Measurements from ENCODE around the gene TIMM23B.
"Not testable (repeated sequence)": the region's sequence is repeated elsewhere in the genome, so short reads cannot be mapped to it uniquely, and the experiment has no call there.

The TIMM23B gene

DNA sequence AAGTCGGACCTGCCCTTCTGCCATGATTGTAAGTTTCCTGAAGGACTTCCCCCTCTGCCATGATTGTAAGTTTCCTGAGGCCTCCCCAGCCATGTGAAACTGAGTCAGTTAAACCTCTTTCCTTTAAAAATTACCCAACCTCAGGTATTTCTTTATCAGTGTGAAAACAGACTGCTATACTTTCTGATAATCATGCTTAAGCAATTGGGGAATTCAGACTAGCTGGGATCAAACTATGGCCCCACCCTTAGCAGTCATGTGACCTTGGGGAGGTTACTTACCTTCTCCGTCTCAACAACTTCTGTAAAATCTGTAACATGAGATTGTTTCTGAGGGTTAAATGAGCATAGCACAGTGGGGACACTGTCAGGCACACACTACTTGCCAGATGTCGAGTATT lies 45.4 kb downstream of the TIMM23B start:
- not testable (repeated sequence) for DNase-seq

DNA sequence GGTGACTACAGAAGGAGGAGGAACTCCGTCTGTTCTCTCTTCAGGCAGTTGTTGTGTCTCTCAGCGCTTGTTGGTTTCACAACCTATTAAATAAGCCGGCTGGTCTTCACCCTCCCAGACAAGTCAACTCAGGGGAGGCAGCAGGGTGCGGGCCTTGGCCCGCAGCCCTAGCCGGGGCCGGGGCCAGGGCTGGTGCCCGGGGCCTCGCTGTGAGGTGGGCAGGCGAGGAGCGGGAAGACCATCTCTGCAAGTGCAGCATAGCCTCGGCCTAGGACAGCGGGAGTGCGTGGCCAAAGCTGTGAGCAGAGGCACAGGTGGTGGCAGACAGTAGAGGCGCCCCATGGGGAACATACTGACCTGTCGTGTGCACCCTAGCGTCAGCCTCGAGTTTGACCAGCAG lies 46.5 kb downstream of the TIMM23B start, which contains the start of gene AGAP6:
Gene AGAP6, plus strand, starts transcription at position 31 of the 400 bp plus-strand sequence. Its CDS starts 310 bp downstream, at position 341.
- not testable (repeated sequence) for DNase-seq

DNA sequence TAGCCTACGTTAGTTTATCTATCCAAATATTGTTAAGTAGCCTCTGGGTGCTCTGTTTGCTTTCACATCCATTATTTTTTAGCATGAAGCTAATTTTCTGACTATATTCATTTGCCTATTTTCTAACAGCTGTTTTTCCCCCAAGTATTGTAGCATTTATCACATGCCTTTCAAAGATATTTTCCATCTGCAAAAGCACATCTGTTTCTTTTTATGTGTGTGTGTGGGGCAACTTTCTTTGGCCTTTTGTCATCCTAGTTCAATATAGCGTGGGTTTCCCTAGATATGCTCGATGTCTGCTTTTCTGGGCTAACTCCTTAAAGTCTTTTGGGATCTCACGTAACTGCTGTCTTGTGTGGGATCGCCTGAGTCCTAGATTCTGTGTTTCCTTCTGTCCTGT lies 53.5 kb downstream of the TIMM23B start:
- DNase-seq: not testable (repeated sequence)

DNA sequence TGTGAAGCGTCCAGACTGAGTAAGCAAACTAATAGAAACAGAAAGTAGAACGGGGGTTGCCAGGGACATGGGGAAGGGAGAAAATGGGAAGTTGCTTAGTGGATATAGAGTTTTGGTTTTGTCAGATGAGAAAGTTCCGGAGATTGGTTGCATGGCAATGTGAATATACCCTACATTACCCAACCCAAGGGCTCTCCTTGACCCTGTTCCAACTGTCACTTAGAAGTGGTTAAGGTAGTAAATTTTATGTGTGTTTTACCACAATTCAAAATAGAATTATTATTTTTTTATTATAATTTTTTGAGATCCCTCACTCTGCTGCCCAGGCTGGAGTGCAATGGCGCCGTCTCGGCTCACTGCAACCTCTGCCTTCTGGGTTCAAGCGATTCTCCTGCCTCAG lies 72.2 kb downstream of the TIMM23B start:
- DNase-seq: not testable (repeated sequence)

DNA sequence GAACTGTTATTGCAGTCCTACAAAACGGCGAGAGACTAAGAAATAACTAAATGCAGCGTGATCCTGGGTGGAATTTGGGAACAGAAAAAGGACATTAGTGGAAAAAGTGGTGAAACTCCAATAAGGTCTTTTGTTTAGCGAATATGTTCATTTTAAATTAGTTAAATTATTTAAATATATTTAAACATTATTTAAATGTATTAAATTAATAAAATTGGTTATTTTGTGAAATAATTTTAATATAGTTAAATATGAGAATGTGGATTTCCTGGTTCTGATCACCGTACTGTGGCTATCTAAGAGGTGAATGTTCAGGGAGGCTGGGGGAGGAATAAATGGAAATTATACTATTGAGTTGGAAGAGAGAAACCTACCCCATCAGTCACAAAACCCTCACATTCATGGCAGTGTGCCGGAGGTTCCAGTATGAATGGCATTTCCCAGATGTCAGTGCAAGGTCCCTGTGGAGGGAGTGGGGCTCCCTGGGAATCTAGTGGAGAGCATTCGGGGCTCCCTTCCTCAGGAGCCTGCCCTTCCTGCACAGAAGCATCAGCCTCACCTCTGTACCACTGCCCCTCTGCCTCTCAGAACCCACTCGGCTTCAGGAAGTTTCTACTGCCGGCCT lies 73.9 kb downstream of the TIMM23B start:
- DNase-seq: not testable (repeated sequence)

DNA sequence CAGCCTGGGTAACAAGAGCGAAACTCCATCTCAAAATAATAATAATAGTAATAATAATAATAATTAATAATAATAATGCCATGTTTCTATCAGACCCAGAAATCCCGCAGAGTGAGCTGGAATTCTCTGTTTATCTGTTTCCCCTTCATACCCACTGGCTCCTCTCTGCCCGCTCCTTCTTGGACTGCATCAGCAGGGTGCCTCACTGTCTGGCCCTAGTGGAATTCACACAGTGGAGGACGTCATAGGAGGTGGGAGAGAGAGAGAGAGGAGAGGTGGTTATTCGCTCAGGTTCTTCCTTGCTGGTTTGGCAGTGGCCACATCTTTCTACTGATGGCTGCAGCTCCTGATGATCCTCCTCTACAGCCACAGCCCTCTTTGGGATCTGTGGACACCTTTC lies 75.1 kb downstream of the TIMM23B start:
- not testable (repeated sequence) for DNase-seq

DNA sequence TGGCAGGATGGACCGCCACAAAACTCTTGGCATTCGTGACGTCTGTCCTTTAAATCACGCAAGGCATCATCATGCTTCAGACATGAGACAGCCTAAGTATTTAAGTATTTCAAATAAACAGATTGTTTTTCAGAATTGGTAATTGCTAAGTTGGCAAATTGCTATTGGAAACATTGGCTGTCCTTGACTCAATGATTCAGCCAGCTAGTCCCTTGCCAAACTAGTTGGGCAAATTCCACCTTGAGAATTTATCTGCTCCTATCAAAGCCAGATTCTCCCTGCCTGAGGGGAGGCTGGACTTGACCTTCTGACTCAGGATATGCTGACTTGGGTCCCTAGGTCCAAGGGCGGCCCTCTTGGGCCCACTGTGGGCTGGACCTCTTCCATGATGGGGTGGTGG lies 75.8 kb downstream of the TIMM23B start:
- not testable (repeated sequence) for DNase-seq

DNA sequence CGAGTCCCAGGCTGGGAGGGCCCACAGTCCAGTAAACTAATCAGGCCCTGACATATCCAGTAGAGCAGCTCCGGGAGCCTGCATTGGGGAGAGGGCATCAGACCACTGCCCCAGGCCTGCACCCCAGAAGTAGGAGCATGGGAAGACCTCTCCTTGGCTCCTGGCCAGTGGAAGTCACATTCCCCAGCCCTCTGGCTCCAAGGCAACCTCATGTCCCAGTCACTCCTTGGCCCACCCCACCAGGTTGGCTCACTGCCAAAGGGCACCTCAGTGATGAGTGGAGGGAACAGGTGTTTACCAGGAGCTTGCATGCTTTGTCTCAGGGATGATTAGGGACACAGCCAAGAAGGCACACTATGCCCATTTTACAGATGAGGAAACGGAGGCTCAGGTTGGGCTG lies 77.4 kb downstream of the TIMM23B start:
- DNase-seq: not testable (repeated sequence)

DNA sequence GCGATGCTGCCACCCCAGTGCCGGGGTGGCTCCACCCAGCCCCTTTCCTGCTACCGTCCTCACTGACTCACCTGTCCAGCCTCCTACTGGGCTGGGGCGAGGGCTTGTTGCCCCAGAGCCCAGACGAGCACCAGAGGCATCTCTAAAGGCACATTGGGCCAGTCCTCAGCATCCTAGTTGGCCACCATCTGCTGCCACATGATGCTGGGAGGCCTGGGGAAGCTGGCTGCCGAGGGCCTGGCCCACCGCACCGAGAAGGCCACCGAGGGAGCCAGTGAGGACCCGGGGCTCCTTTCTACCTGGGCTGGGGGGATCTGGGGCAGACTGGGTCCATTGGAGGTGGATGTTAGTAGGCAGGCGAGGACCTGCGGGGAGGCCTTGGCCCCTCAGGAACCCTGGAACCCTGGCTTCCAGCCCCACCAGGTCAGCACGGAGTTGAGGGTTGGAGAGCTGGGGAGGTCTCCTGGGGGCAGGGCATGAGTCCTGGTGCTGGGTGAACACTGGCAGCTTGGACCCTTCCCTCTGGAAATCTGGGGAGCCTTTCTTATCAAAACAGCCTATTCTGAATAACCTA lies 78.7 kb downstream of the TIMM23B start:
- not testable (repeated sequence) for DNase-seq

DNA sequence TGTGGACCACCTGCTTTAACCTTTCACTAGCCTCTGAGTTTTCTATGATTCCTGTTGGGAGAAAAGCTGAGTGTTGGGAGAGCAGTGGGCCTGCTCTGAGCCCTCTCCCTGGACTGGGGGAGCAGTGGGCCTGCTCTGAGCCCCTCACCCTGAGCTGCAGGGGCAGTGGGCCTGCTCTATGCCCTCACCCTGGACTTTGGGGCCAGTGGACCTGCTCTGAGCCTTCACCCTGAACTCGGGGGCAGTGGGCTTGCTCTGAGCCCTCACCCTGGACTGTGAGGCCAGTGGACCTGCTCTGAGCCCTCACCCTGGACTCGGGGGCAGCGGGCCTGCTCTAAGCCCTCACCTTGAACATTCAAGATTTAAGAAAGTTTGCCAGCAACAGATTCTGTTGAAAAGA lies 79.8 kb downstream of the TIMM23B start:
- DNase-seq: no peak

Measured in GDM1 (cell line).